NCI-H748 (cell line): ENCODE measurements around the gene TPP2.

Experiments used
- DNase-seq: peaks from one replicate; lab custom pipeline; 2025; ENCODE audit not compliant: unreplicated experiment; lab: John Stamatoyannopoulos, UW

TPP2 gene

DNA sequence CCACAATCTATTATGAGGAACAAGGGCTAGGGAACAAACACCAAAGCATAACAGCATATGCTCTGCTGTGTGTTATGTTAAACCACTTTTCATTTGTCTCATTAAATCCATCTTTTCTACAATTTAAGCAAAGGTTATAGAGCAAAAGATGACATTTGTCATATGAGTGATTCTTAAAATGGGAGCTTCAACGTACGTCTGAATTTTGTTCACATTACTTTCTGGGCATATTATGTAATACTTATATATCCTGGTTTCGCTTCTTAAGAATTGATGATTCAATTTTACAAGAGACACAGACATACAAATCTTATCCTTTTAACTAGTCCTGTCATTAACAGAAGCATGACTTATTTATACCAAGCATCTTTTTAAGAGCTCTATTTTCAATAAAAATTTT is 3.3 kb upstream of the TPP2 start:
- no peak for DNase-seq

DNA sequence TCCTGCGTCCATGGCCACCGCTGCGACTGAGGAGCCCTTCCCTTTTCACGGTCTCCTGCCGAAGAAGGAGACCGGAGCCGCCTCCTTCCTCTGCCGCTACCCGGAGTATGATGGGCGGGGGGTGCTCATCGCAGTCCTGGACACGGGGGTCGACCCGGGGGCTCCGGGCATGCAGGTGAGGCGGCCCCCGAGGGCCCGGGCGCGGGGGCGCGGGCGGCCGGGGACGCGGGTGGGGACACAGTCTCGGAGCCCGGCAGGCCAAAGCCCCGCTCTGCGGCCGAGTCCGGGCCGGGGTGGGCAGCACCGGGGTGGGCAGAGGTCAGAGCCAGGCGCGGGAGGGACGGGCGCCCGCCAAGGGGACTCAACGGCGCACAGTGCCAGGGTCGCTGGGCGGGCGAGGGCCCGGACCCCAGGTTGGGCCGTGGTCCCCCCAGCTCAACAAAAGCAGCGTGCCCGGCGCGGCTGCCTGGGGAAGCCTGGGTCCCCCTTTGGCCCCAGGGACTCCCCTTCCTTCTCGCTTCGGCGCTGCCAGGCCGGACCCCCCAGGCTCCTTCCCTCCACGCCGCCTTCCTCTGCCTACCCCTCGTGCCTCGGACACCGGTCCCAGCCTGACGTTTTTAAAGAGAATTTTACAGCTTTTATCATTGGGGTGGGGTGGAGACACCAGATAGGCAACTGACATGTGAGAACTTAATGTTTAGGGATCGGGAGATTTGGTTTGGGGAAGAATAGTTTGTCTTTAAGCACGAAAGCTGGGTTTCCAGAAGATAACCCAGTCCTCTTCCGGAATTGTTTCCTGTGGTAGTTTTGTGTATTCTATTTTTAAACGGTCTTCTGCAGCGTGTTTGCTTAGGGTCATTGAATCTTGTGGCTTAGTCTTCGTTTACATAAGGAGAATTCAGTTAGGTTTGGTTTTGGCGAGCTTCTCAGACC is 509 bp downstream of the TPP2 start:
- peak; percentile 39 for DNase-seq

DNA sequence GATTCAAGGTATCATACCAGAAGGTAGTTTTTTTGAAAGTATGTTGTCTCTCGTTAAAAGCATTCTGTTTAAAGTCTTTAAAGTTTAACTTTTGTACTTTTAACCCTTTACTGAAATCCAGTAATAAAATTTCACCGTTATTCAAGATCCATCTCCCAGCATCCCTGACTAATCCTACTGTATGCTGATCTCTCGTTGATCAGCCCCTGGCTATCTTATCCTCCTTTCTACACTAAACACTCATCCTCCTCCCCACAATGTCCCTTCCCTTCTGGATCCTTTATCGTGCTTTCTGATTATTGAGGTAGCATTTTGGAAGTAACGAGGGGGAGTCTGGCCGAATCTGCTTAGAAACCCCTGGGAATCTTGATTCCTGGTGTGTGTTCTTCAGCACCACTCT is 1.3 kb downstream of the TPP2 start:
- DNase-seq: no peak

GRCh38 chr13:102599426-102600012 is 2.7 kb downstream of the TPP2 start:
- DNase-seq: no peak

DNA sequence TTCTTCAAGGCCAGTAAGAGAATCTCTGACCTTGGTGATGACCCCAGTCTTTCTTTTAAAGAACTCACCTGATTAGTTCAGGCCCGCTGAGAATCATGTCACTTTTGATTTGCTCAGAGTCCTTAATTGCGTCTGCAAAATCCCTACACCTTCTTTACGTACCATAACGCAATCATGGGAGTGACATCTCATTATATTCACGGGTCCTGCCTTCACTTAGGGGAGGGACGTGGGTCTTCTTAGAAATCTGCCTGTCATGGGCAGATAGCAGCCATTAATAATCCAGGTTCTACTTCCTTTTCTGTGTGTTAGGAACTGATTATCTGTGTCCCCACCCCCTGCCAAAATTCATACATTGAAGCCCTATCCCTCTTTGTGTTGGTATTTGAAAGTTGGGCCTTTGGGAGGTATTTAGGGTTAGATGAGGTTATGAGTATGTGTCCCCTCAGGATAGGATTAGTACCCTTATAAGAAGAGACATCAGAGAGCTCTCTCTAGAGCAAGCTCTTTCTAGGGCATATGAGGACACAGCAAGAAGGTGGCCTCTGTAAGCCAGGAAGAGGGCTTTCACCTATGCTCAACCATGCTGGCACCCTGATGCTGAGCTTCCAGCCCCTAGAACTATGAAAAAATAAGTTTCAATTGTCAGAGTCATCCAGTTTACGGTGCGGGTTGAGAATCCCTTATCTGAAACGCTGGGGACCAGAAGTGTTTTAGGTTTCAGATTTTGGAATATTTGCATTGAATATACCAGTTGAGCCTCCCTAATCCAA is 9.9 kb downstream of the TPP2 start:
- no peak for DNase-seq

- DNase-seq: no peak
Measured at GRCh38 chr13:102608974-102609373, 12.2 kb downstream of the TPP2 start.

DNA sequence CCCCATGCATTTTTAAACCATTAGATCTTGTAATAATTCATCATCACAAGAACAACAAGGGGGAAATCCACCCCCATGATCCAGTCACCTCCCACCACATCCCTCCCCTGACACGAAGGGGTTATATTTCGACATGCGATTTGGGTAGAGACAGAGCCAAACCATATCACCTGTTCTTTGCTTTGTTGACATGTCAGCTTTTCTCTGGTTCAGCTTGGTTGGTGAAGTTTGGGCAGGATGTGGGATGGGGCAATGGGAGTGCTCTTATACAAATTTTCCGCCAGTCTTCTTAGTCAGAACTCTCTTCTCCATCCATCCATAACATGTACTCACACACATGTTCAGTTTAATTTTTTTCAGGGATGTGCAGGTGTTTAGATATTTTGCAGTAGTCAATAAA is 12.9 kb downstream of the TPP2 start:
- DNase-seq: no peak

DNA sequence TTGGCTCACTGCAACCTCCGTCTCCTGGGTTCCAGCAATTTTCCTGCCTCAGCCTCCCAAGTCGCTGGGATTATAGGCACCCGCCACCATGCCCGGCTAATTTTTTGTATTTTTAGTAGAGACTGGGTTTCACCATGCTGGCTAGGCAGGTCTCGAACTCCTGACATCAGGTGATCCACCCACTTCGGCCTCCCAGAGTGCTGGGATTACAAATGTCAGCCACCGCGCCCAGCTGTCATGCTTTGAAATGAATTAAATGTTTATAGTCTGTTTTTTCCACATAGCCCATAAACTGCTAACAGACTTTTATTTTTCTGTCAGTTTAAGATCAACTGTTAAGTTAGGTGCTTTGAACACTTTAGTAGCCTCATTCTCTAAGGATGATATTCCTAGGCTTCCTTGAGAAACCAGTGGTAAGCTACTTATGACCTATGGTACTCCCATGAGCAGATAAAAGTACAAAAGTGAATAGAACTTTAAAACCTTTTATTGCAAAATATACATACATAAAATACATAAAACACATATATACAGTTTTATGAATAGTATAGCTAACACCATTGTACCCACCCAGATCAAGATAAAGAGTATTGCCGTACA is 13.6 kb downstream of the TPP2 start:
- DNase-seq: no peak

GRCh38 chr13:102617697-102618350 is 21.0 kb downstream of the TPP2 start:
- DNase-seq: no peak

GRCh38 chr13:102620516-102620915 is 23.7 kb downstream of the TPP2 start:
- peak; percentile 69 for DNase-seq

DNA sequence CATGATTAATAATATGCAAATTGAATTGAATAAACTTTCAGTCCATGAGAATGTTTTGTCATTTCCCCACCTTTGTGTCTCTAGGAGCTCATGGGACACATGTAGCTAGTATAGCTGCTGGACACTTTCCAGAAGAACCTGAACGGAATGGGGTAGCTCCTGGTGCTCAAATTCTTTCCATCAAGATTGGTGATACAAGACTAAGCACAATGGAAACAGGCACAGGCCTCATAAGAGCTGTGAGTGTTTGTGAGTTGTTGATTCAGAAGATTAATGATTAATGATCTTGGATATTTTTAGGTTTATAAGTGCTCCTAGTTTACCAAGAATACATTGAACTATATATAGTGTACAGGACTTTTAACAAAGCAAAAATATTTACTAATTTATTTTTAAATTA is 30.1 kb downstream of the TPP2 start:
- DNase-seq: no peak

GRCh38 chr13:102628559-102628958 is 31.8 kb downstream of the TPP2 start:
- DNase-seq: no peak

DNA sequence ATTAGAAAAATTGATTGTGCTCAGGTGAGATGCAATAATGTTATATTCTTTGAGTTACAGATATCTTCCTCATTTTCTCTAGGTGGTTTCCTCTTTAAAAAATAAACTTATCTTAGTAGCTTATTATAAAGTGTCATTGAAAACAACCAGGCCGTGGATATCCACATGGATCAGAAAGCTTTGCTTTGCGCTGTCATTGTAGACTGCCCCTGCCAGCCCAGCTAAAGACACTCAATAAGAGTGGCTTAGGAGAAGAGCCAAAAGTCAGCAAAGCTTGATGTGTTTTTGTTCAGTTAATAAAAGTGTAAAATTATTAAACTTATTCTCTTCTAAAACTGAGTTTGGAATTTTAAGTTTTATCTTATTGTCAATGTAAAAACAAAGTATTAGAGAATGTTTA is 34.4 kb downstream of the TPP2 start:
- no peak for DNase-seq

GRCh38 chr13:102638741-102639140 is 42.0 kb downstream of the TPP2 start:
- no peak for DNase-seq

GRCh38 chr13:102642029-102642428 is 45.2 kb downstream of the TPP2 start:
- DNase-seq: no peak

DNA sequence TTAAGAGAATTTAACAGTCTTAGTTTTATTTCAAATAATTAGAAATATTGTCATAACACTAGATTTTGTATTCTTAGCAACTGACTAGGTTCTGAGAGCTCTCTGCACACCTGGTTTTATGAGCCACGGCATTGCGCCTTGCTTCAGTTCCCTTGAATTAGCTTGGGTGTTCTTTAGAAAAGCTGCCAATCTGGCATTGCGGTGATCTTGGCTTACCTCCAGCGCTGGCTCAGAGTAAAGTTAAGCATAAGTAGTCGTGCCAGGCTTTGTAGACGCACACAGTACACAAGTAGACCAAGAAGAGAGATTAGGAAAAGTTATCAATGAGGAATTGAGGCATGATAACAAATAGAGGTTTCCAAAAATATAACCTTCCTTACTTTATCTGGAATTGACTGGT is 45.7 kb downstream of the TPP2 start:
- no peak for DNase-seq

- no peak for DNase-seq
Measured at GRCh38 chr13:102643656-102644055, 46.9 kb downstream of the TPP2 start.

DNA sequence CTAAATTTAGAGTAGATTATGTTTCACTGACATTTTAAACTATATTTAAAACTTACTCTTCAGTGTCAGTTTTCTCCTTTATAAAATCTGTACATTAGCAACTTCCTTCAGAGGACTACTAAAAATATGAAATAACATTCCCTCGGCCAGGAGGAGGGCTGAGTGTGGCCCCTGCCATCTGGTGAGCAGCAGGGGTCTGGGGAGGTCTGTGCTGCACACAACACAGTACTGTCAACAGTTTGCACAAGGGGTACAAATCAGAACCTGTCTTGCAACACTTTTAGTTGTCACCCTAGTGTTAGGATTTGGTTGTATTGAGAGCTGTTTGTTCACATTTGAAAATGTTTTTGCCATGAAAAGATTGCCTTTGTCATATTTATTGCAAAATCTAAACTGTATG is 48.9 kb downstream of the TPP2 start:
- DNase-seq: no peak

GRCh38 chr13:102648046-102648445 is 51.3 kb downstream of the TPP2 start:
- no peak for DNase-seq

- DNase-seq: no peak
Measured at GRCh38 chr13:102650444-102650843, 53.7 kb downstream of the TPP2 start.

DNA sequence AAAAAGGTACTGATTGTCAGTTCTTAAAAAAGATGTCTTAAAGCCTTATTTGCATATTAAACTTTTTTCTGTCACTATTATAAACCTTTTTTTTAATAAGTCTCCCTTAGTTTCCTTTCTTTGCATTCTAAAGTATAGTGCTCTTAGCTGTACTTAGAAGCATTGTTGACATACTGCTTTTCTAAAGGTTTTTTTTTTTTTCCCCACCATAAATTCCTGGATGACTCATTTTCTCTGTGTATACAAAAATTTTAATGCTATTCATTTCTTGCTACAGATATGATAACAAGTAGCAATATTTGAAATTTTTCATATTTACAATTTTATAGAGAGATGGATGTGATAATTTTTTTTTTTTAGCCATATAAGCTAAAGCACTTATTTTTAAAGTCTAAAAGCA is 54.6 kb downstream of the TPP2 start:
- DNase-seq: no peak
